Stomach (tissue), 9 donors: Measurements from ENCODE around the gene STK35. TPM values are rescaled to one million over a fixed set of nuclear protein-coding genes. Genes with fewer than 3 reads are reported as not detected.

Experiments
- DNase-seq, 2 donors: peaks; one replicate each; pipeline versions ENCODE4 v3.0.0 to v3.0.0-alpha.2; 2013 to 2019
- H3K27ac ChIP-seq, 5 donors: fragments of 200-600 bp in 4 of 5; sonication (generic) in 4 of 5; one replicate each; pipeline ENCODE4 v1.5.1; 2013 to 2019; ENCODE audit warnings: mild to moderate bottlenecking in 1 of 5, moderate library complexity in 1 of 5
- H3K27me3 ChIP-seq, 3 donors: fragments of 200-600 bp; sonication (generic); one replicate each; pipeline ENCODE4 v1.5.1; 2017 to 2019; ENCODE audit warnings: mixed run types in 1 of 3
- H3K36me3 ChIP-seq, 4 donors: fragments of 200-600 bp; sonication (generic); 1 replicate in 3 of 4; 2 replicates in 1 of 4; pipeline ENCODE4 v1.5.1; 2016 to 2019
- H3K4me1 ChIP-seq, 4 donors: fragments of 200-600 bp; sonication (generic); one replicate each; pipeline ENCODE4 v1.5.1; 2016 to 2019
- H3K4me3 ChIP-seq, 4 donors: fragments of 200-600 bp; sonication (generic) in 3 of 4; one replicate each; pipeline ENCODE4 v1.5.1; 2016 to 2019; ENCODE audit warnings: mild to moderate bottlenecking in 1 of 4
- H3K9me3 ChIP-seq, 4 donors: fragments of 200-600 bp; sonication (generic); one replicate each; pipeline ENCODE4 v1.5.1; 2016 to 2019
- CTCF ChIP-seq, 7 experiments: fragments of 450-650 bp in 4 of 7; fragments of 200-600 bp in 3 of 7; sonication (generic) in 3 of 7; IDR thresholded peaks; one replicate each; pipeline ENCODE4 v1.5.1; 2016 to 2019; ENCODE audit warnings: antibody characterized with exemption in 7 of 7, control low read depth in 2 of 7, mild to moderate bottlenecking in 1 of 7
- EP300 ChIP-seq: sonication (generic); formaldehyde crosslinking; IDR thresholded peaks from one replicate; pipeline ENCODE4 v1.6.1; 2017; ENCODE audit warnings: antibody characterized with exemption
- POLR2A ChIP-seq, 4 donors: fragments of 450-650 bp; IDR thresholded peaks; one replicate each; pipeline ENCODE4 v1.6.1; 2016; ENCODE audit warnings: antibody characterized with exemption in 4 of 4, control low read depth in 2 of 4, mild to moderate bottlenecking in 1 of 4, moderate library complexity in 1 of 4
- POLR2AphosphoS5 ChIP-seq, 3 donors: sonication (generic); formaldehyde crosslinking; IDR thresholded peaks; one replicate each; pipeline ENCODE4 v1.6.1; 2016; ENCODE audit warnings: antibody characterized with exemption in 3 of 3
- WGBS, 5 donors: extraction: QIAGEN DNeasy Blood & Tissue Kit in 3 of 5; methylation state at CpG; one replicate each; pipeline versions ENCODE4 v1.1.5 to v1.1.7; 2013 to 2018; 5-methylcytosine and 5-hydroxymethylcytosine counted together
- intact Hi-C: fragments of 100-400 bp; cut with DNase I; formaldehyde crosslinking; loops from one replicate; pipeline ENCODE4 v1.15.1; 2023; ENCODE audit warnings: low total_unique reads
- polyA plus RNA-seq, 3 donors: library from polyadenylated mRNA; stranded (reverse); fragments of 200-250 nt; gene quantifications; one replicate each; pipeline ENCODE4 v1.2.3, GENCODE V29; 2013
- total RNA-seq, 5 donors: library from RNA; depleted of rRNA; stranded (reverse); fragments of >200 nt; gene quantifications; one replicate each; pipeline versions ENCODE4 v1.1.0 to v1.2.3, GENCODE V29; 2014 to 2016
- donor health status: healthy with polysubstance abuse.
- donor health status: Bipolar disorder and iron deficiency.
- donor health status: healthy.

STK35 gene
- total and polyA plus RNA-seq, 8 donors, result 4.2 to 26.1 (median 9.1) TPM

- 61 to 80% (median 63%) methylated on average over 6 of the region's 6 CpGs for WGBS, 5 donors
Observed at GRCh38 chr20:2173186-2173585, 71.6 kb downstream of the STK35 start.

DNA sequence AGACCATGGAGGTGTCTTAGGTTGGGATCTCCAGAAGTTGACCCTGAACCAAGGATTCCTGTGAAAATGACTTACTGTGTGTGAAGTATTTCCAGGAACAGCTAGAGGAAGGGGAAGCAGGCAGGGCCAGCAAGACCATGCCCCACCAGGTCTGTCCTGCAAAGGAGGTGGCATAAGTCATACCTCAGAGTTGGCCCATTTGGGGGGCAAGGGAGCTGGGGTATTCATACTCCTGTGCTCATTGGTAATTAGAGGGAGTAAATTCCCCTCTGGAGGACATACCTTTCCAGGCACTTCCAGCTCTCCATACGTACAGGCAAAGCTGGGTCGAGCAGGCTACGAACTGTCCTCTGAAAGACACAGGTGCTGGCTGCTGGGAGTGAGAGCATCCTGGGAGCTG lies 72.4 kb downstream of the STK35 start:
- TF ChIP-seq CTCF (IDR thresholded peaks at IDR 0.05) (no peak), EP300 (no peak), POLR2AphosphoS5 (IDR thresholded peaks at IDR 0.05) (no peak), POLR2A (IDR thresholded peaks at IDR 0.05) (no peak)
- intact Hi-C loops, result loop anchor here (5.0 to 10.0 kb wide), 2 partner anchors 207 to 399 kb away; no protein-coding TSS in a partner anchor
- WGBS, 5 donors, result 72 to 91% (median 79%) methylated on average over 3 of the region's 3 CpGs
- Histone ChIP-seq H3K27ac (no peak overlapping the region), H3K36me3 (no peaks in the 10 kb centered on the region), H3K4me1 (peaks cover 0 to 10% (median 4%) of the 10 kb centered on the region in 4 donors), H3K4me3 (no peak overlapping the region), H3K27me3 (peaks cover 0 to 8% (median 0%) of the 10 kb centered on the region in 3 donors), H3K9me3 (no peaks in the 10 kb centered on the region)
- DNase-seq, result no peak

More at GRCh38 chr20:2173186-2173585, 71.6 kb downstream of the STK35 start:
- H3K36me3 ChIP-seq, result no peaks in the 10 kb centered on the region
- peaks cover 0 to 7% (median 4%) of the 10 kb centered on the region in 4 donors for H3K4me1 ChIP-seq
- TF ChIP-seq CTCF (IDR thresholded peaks at IDR 0.05) (no peak), POLR2A (IDR thresholded peaks at IDR 0.05) (no peak), POLR2AphosphoS5 (IDR thresholded peaks at IDR 0.05) (no peak), EP300 (no peak)
- peaks cover 0 to 8% (median 0%) of the 10 kb centered on the region in 3 donors for H3K27me3 ChIP-seq
- H3K9me3 ChIP-seq, result no peaks in the 10 kb centered on the region
- no peak overlapping the region for H3K27ac ChIP-seq
- no peak overlapping the region for H3K4me3 ChIP-seq
- intact Hi-C loops, result loop anchor here (5.0 to 10.0 kb wide), 2 partner anchors 206 to 398 kb away; no protein-coding TSS in a partner anchor
- DNase-seq, result peak in 1 of 2 donors; percentile 7

GRCh38 chr20:2176946-2177345 lies 75.3 kb downstream of the STK35 start:
- intact Hi-C loops, result loop anchor here (10.0 kb wide), 1 partner anchor 402 kb away; no protein-coding TSS in a partner anchor
- no peak for TF ChIP-seq POLR2A (IDR thresholded peaks at IDR 0.05)
- no peak for TF ChIP-seq POLR2AphosphoS5 (IDR thresholded peaks at IDR 0.05)
- no peak for TF ChIP-seq EP300
- TF ChIP-seq CTCF (IDR thresholded peaks at IDR 0.05), result no peak

GRCh38 chr20:2178318-2179232 lies 76.9 kb downstream of the STK35 start:
- intact Hi-C loops, result loop anchor here (10.0 kb wide), 1 partner anchor 404 kb away; no protein-coding TSS in a partner anchor
- 33 to 50% (median 42%) methylated on average over 17 of the region's 17 CpGs for WGBS, 5 donors
- TF ChIP-seq CTCF (IDR thresholded peaks at IDR 0.05), result no peak
- Histone ChIP-seq H3K4me1 (peaks cover 0 to 5% (median 0%) of the 10 kb centered on the region in 4 donors), H3K27me3 (peaks cover 0 to 8% (median 0%) of the 10 kb centered on the region in 3 donors), H3K4me3 (no peak overlapping the region), H3K36me3 (no peaks in the 10 kb centered on the region), H3K9me3 (no peaks in the 10 kb centered on the region), H3K27ac (no peak overlapping the region)
- DNase-seq, result peak; percentile 35 to 55

More at GRCh38 chr20:2176946-2177345, 75.3 kb downstream of the STK35 start:
- Histone ChIP-seq H3K27me3 (peaks cover 0 to 8% (median 0%) of the 10 kb centered on the region in 3 donors), H3K4me3 (no peak overlapping the region), H3K36me3 (no peaks in the 10 kb centered on the region), H3K9me3 (no peaks in the 10 kb centered on the region), H3K4me1 (peaks cover 0 to 10% (median 4%) of the 10 kb centered on the region in 4 donors), H3K27ac (no peak overlapping the region)
- no peak for DNase-seq
- WGBS, 5 donors, result 55 to 76% (median 73%) methylated on average over 9 of the region's 9 CpGs
